DND-41 (cell line): ENCODE results near the gene CD83.

Experiments used
- EZH2 ChIP-seq: IDR thresholded peaks from 3 replicates; pipeline ENCODE4 v1.6.1; 2012; ENCODE audit warnings: borderline replicate concordance, low read depth, mild to moderate bottlenecking, moderate library complexity, low read length, inconsistent platforms; ENCODE audit not compliant: severe bottlenecking
- TF ChIP-seq, protein P1 (sequence below): IDR thresholded peaks from 2 replicates; pipeline ENCODE4 v1.5.1; 2012; ENCODE audit warnings: borderline replicate concordance, low read length, moderate library complexity, mild to moderate bottlenecking; ENCODE audit not compliant: poor library complexity, severe bottlenecking; ENCODE audit errors: extremely low read depth

GRCh38 chr6:14085176-14085787 lies 32.3 kb upstream of the CD83 start:
- TF ChIP-seq, protein P1, sequence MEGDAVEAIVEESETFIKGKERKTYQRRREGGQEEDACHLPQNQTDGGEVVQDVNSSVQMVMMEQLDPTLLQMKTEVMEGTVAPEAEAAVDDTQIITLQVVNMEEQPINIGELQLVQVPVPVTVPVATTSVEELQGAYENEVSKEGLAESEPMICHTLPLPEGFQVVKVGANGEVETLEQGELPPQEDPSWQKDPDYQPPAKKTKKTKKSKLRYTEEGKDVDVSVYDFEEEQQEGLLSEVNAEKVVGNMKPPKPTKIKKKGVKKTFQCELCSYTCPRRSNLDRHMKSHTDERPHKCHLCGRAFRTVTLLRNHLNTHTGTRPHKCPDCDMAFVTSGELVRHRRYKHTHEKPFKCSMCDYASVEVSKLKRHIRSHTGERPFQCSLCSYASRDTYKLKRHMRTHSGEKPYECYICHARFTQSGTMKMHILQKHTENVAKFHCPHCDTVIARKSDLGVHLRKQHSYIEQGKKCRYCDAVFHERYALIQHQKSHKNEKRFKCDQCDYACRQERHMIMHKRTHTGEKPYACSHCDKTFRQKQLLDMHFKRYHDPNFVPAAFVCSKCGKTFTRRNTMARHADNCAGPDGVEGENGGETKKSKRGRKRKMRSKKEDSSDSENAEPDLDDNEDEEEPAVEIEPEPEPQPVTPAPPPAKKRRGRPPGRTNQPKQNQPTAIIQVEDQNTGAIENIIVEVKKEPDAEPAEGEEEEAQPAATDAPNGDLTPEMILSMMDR: no peak
- TF ChIP-seq EZH2: no peak
